Measurements from ENCODE around the gene DNASE1L2.

The DNASE1L2 gene

DNA sequence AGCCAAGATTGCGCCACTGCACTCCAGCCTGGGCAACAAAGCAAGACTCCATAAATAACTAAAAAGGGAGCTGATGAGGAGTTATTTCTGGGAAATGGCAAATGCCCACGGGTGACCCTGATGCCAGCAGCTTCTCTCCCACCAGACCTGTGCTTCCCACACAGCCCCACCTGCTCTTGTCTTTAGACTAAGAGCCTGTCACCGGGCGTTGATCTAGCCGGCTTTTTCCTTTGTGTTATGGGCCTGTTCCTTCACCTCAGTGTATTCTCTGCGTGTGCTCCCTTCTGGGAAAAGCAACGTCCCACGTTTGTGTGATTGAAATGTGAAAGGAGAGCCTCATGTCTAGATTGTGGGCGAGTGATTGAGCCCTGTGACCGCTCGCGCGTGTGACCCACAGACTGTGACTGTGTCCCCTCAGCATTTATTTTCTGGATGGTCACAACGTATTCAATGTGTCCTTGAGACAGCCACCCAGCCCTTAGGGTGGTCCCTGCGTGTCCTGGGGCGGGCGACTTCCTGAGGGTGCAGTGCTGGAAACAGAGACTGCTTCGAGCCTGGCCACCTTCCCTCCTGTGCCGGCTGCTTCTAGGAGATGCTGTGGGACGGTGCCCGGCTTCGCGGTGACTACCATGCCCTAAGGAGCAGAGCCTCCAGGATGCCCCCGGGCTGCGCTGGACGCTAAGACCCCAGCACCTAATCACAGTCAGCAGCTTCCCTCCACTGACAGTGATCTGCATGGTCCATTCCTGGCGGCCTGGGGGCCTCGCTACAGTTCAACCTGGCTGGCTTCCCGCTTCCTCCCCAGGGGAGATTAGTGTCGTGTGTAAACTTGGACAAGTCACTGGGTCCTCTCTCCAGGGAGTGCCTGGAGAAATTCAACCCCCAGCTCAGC lies 39.5 kb downstream of the DNASE1L2 start:
- TF ChIP-seq, protein P1, sequence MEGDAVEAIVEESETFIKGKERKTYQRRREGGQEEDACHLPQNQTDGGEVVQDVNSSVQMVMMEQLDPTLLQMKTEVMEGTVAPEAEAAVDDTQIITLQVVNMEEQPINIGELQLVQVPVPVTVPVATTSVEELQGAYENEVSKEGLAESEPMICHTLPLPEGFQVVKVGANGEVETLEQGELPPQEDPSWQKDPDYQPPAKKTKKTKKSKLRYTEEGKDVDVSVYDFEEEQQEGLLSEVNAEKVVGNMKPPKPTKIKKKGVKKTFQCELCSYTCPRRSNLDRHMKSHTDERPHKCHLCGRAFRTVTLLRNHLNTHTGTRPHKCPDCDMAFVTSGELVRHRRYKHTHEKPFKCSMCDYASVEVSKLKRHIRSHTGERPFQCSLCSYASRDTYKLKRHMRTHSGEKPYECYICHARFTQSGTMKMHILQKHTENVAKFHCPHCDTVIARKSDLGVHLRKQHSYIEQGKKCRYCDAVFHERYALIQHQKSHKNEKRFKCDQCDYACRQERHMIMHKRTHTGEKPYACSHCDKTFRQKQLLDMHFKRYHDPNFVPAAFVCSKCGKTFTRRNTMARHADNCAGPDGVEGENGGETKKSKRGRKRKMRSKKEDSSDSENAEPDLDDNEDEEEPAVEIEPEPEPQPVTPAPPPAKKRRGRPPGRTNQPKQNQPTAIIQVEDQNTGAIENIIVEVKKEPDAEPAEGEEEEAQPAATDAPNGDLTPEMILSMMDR (IDR thresholded peaks at IDR 0.05; ENCODE audit: low read depth, low read length), result no peak
- no peak overlapping the region for H3K4me3 ChIP-seq (ENCODE audit: low read depth, low read length)

DNA sequence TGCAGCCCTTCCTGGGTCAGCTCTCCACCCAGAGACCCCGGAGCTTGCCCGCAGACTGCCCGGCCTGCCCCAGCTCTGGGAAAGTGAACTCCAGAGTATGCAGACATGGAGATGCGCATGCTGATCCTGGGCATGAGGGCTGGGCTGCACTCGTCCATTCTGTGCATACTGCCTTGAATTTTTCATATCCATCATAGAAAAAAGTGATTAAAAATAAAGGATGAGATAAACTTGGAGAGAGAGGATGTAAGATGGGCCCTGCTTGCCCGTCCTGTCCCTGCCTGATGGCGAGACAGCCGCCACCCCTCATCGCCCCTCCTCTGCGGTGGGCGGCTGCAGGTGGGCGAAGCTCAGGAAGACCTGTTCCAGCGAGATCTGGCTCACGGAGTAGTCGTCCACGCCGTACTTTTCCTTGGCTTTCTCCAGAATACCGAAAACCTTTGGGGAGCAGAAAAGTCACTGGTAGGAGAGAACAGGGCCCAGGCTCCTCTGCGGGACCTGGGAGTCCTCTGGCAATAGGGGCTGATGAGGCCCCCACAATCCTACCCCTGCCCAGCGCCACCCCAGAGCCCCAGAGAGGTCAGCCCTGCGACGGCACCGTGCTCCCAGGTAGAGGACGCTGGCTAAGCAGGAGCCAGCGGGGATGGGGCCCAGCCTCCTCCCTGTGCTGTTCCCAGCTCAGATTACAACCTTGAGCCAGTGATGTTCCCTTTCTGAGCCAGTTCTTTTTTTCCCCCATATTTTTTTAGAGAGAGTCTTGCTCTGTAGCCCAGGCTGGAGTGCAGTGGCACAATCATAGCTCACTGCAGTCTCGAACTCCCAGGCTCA lies 40.3 kb downstream of the DNASE1L2 start:
- TF ChIP-seq, protein P1 (IDR thresholded peaks at IDR 0.05; ENCODE audit: low read depth, low read length), result no peak
- H3K4me3 ChIP-seq (ENCODE audit: low read depth, low read length), result no peak overlapping the region

DNA sequence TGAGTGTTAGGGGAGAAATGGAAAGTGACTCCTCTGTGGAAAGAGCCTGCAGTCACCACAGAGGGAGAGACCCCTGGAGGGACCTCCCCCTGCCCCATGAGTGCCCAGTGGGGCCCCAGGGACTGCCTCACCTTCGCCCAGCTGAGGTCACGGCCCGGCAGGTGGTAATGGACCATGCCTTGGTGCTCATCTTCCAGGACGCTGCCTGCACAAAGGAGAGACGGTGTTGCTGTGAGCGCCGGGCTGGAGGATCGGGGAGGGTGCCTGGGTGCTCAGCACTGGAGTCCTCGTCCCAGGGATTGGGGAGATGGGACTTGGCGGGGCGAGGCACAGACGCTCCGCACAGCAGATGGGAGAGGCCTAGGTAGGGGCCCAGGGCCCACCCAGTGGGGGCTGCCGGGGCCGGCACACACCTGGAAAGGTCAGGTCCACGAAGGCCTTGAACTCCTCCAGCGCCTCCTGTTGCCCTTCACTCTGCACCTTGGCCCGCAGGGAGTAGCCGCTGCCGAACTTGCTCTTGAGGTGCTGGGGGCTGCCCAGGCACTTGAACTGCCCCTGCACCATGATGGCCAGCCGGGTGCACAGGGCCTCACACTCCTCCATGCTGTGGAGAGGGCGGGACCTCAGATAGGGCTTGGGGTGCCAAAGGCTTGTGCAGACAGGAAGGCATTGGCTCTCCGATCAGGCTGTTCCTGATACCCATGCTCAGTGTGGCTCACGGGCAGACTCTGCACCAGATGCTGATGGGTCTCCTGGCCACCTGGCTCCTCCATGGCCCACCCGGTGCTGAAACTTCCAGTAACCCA lies 41.4 kb downstream of the DNASE1L2 start:
- TF ChIP-seq, protein P1 (IDR thresholded peaks at IDR 0.05; ENCODE audit: low read depth, low read length), result no peak
- H3K4me3 ChIP-seq (ENCODE audit: low read depth, low read length), result no peak overlapping the region

DNA sequence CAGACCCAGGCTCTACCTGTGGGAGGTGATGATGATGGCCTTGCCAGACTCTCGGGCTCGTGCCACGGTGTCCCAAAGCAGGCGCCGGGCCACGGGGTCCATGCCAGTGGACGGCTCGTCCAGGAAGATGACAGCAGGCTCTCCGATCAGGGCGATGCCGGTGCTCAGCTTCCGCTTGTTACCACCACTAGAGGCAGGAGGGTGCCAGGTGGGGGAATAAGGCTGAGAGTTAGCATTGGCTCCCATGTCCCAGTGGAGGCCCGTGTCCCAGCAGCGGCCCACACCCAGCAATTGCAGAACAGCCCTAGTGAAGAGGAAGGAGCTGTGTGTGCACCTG lies 42.0 kb downstream of the DNASE1L2 start:
- TF ChIP-seq, protein P1 (IDR thresholded peaks at IDR 0.05; ENCODE audit: low read depth, low read length), result no peak
- no peak overlapping the region for H3K4me3 ChIP-seq (ENCODE audit: low read depth, low read length)

DNA sequence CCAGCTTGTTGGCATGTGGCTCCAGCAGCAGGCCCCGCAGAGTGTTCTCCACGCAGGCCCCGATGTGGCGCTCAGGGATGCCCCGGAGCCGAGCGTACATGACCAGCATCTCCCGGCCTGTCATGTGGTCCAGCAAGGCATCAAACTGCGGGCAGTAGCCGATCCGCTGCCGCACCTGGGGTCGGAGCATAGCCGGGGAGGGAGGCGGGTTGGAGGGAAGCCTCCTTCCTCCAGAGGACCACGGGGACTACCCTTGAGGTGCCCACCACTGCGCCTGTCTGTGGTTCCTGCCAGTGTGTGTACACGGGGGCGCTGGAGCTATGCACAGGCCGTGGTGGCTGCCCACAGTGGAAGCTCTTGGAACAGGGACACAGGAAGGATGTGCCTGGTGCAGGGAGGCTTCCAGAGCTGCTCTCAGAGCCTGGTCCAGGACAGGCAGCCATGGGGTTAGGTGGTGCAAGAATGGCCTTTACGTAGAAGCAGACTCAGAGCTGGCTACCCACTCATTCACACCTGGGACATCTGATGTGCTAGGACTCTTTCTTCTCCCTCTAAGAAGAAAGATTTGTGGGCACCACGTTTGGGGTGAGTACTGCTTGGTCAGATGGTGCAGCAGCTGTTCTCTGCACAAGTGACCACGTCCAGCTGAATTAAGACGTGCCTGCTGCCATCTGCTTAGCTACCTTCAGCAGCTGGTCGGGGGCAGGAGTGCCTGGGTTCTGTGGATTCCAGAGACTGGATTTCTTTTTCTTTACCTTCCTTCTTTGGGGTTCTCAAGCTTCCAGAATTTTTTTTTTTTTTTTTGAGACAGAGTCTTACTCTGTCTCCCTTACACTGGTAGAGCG lies 42.9 kb downstream of the DNASE1L2 start:
- TF ChIP-seq, protein P1 (IDR thresholded peaks at IDR 0.05; ENCODE audit: low read depth, low read length), result no peak

DNA sequence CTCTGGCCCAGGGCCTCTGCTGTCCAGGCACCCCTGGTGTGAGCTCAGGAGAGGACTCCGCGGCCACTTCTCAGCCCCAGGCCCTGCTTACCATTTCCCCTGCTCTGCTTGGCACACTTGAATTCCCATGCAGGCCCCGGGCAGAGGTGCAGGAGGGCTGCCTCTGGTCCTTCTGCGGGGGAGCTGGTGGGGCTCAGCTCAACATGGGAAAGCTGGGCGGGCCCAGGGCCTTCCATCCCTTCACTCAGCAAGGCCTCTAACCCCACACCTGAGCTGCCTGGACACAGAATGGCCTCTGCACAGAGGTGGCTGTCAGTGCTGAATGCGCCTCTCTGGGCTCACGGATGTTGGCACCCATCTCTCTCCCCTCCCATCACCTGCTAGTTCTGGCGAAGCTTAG lies 44.2 kb downstream of the DNASE1L2 start:
- H3K4me3 ChIP-seq (ENCODE audit: low read depth, low read length), result no peak overlapping the region
- TF ChIP-seq, protein P1 (IDR thresholded peaks at IDR 0.05; ENCODE audit: low read depth, low read length), result no peak

More for the DNA sequence above, 42.9 kb downstream of the DNASE1L2 start:
- no peak overlapping the region for H3K4me3 ChIP-seq (ENCODE audit: low read depth, low read length)
